K562 (cell line): ENCODE measurements around the gene NLGN4Y. TPM values are rescaled to one million over a fixed set of nuclear protein-coding genes. Genes with fewer than 3 reads are reported as not detected.

Experiments
- ATAC-seq: fragments of 200-7000 bp; cut with Tn5 transposase; 3 replicates; pipeline ENCODE4 v1.9.1; 2020; ENCODE audit warnings: moderate library complexity
- BruUV-seq: library from RNA; stranded (reverse); fragments of 400-500 nt; replicated peaks from 2 replicates; lab custom pipeline; 2021; lab: Mats Ljungman, UMichigan
- CTCF ChIA-PET: fragments of 300-600 bp; formaldehyde crosslinking; extraction: SDS; loops from one replicate; lab custom pipeline; 2021; ENCODE audit warnings: low intra/inter-chr PET ratio; lab: Yijun Ruan, JAX
- POLR2A ChIA-PET: fragments of 300-600, 350-650 bp; sonication (Branson Sonifier 250); formaldehyde crosslinking; extraction: SDS; loops from one replicate; lab custom pipeline; 2021; ENCODE audit warnings: antibody characterized with exemption, inconsistent platforms; lab: Yijun Ruan, JAX
- DNase-seq, 4 experiments: peaks; one replicate each; pipeline versions ENCODE4 v3.0.0 to v3.0.0-alpha.2; 2011 to 2018; ENCODE audit warnings: low spot score in 3 of 4, mixed read lengths in 3 of 4; ENCODE audit errors: extremely low read depth in 1 of 4
- FAIRE-seq: peaks from 2 replicates; lab custom pipeline; 2011; peaks lifted over from hg19 to GRCh38; lab: Jason Lieb, UNC
- H2AFZ ChIP-seq: 2 replicates; pipeline ENCODE4 v1.6.0; 2011; ENCODE audit warnings: low read depth, low read length, control low read depth, inconsistent platforms
- H3K27ac ChIP-seq: fragments of 200-600 bp; 3 replicates; pipeline ENCODE4 v1.8.0; 2011; ENCODE audit warnings: low read depth, mild to moderate bottlenecking, control low read depth, inconsistent platforms, low read length, moderate library complexity, mixed read lengths; ENCODE audit errors: extremely low read depth
- H3K27me3 ChIP-seq, 2 experiments: fragments of 300-600 bp in 1 of 2; 2 replicates in 1 of 2; 3 replicates in 1 of 2; pipeline versions ENCODE4 v1.6.0 to v1.8.0; 2011; ENCODE audit warnings: inconsistent platforms in 2 of 2, low read length in 2 of 2, mild to moderate bottlenecking in 1 of 2, mixed read lengths in 1 of 2, moderate library complexity in 1 of 2; ENCODE audit not compliant: control insufficient read depth in 2 of 2, insufficient read depth in 2 of 2
- H3K36me3 ChIP-seq: fragments of 300-600 bp; 3 replicates; pipeline ENCODE4 v1.8.0; 2011; ENCODE audit warnings: mild to moderate bottlenecking, low read length, inconsistent platforms; ENCODE audit not compliant: control insufficient read depth, insufficient read depth
- H3K4me1 ChIP-seq, 2 experiments: fragments of 200-600 bp in 1 of 2; replicated peaks in 1 of 2; 2 replicates in 1 of 2; 3 replicates in 1 of 2; pipeline versions ENCODE4 v1.5.1 to v1.8.0; 2011; ENCODE audit warnings: inconsistent platforms in 2 of 2, low read length in 2 of 2, mild to moderate bottlenecking in 1 of 2, mixed read lengths in 1 of 2, moderate library complexity in 1 of 2; ENCODE audit not compliant: control insufficient read depth in 2 of 2, insufficient read depth in 2 of 2
- H3K4me2 ChIP-seq: 2 replicates; pipeline ENCODE4 v1.6.1; 2011; ENCODE audit warnings: low read length, control low read depth, inconsistent platforms, mixed read lengths; ENCODE audit not compliant: insufficient read depth
- H3K4me3 ChIP-seq: fragments of 200-600 bp; sonication (generic), shearing (Covaris generic); 2 replicates; pipeline ENCODE4 v1.5.1; 2016; ENCODE audit warnings: control low read depth, inconsistent platforms
- H3K79me2 ChIP-seq: fragments of 200-600 bp; 3 replicates; pipeline ENCODE4 v1.8.0; 2011; ENCODE audit warnings: low read length, inconsistent platforms; ENCODE audit not compliant: control insufficient read depth, insufficient read depth
- H3K9ac ChIP-seq, 2 experiments: 2 replicates each; pipeline versions ENCODE4 v1.6.0 to v1.6.1; 2011; ENCODE audit warnings: low read depth in 2 of 2, low read length in 2 of 2, control low read depth in 1 of 2, inconsistent platforms in 1 of 2, mild to moderate bottlenecking in 1 of 2, mixed read lengths in 1 of 2; ENCODE audit not compliant: insufficient read depth in 1 of 2
- H3K9me1 ChIP-seq: one replicate; pipeline ENCODE4 v1.6.0; 2011; ENCODE audit warnings: inconsistent platforms, mild to moderate bottlenecking, low read length, moderate library complexity; ENCODE audit not compliant: control insufficient read depth, insufficient read depth
- H3K9me3 ChIP-seq: replicated peaks from 2 replicates; pipeline ENCODE4 v1.5.1; 2011; ENCODE audit warnings: low read depth, low read length, inconsistent platforms; ENCODE audit not compliant: control insufficient read depth, insufficient read depth
- H4K20me1 ChIP-seq: replicated peaks from 2 replicates; pipeline ENCODE4 v1.6.1; 2011; ENCODE audit warnings: low read length, inconsistent platforms, mixed read lengths; ENCODE audit not compliant: control insufficient read depth, insufficient read depth
- CEBPG ChIP-seq, 3 experiments: fragments of 200-800 bp in 1 of 3; sonication (Bioruptor generic) in 1 of 3; sonication (generic) in 1 of 3; formaldehyde crosslinking in 1 of 3; IDR thresholded peaks in 2 of 3; conservative IDR thresholded peaks in 1 of 3; 2 replicates each; pipeline versions ENCODE4 v1.6.1 to v1.8.0; 2016 to 2022; ENCODE audit warnings: missing compliant biosample characterization in 2 of 3, missing genetic modification characterization in 2 of 3, mild to moderate bottlenecking in 1 of 3, missing genetic modification reagents in 1 of 3
- EP300 ChIP-seq: IDR thresholded peaks from 2 replicates; pipeline ENCODE4 v1.6.1; 2012; ENCODE audit warnings: low read length, improper control_type of control experiment
- HMG20B ChIP-seq: fragments of 250-450 bp; sonication (Bioruptor Pico); IDR thresholded peaks from 2 replicates; pipeline ENCODE4 v1.5.0; 2021; ENCODE audit warnings: mild to moderate bottlenecking
- NRF1 ChIP-seq, 2 experiments: fragments of 450-650 bp; IDR thresholded peaks in 1 of 2; conservative IDR thresholded peaks in 1 of 2; 2 replicates each; pipeline ENCODE4 v1.6.1; 2014; ENCODE audit warnings: mild to moderate bottlenecking in 2 of 2
- OTX1 ChIP-seq: fragments of 450-650 bp; formaldehyde crosslinking; IDR thresholded peaks from 2 replicates; pipeline ENCODE4 v1.4.0; 2022; ENCODE audit warnings: mild to moderate bottlenecking
- PURB ChIP-seq: sonication (generic); formaldehyde crosslinking; IDR thresholded peaks from 2 replicates; pipeline ENCODE4 v1.9.0; 2021; ENCODE audit warnings: low read depth, mild to moderate bottlenecking, missing genetic modification reagents
- RAD51 ChIP-seq: fragments of 450-650 bp; IDR thresholded peaks from 2 replicates; pipeline ENCODE4 v1.7.1; 2016; ENCODE audit warnings: low read depth, mild to moderate bottlenecking, borderline replicate concordance
- RBM39 ChIP-seq: fragments of 200-400 bp; formaldehyde crosslinking; optimal IDR thresholded peaks from 2 replicates; pipeline ENCODE3; 2018; ENCODE audit warnings: low read depth, low read length
- TRIM24 ChIP-seq, 2 experiments: fragments of 450-650 bp; IDR thresholded peaks; 2 replicates each; pipeline ENCODE4 v1.6.1; 2016
- ZFP91 ChIP-seq: sonication (generic); formaldehyde crosslinking; IDR thresholded peaks from 2 replicates; pipeline ENCODE4 v1.8.0; 2022; ENCODE audit warnings: mild to moderate bottlenecking, missing genetic modification reagents
- ZNF121 ChIP-seq: sonication (generic); formaldehyde crosslinking; conservative IDR thresholded peaks from 2 replicates; pipeline ENCODE4 v1.8.0; 2022; ENCODE audit warnings: missing genetic modification reagents
- ZNF280A ChIP-seq: fragments of 450-650 bp; IDR thresholded peaks from 2 replicates; pipeline ENCODE4 v1.6.1; 2018; ENCODE audit warnings: mild to moderate bottlenecking, low read depth; ENCODE audit not compliant: partially characterized antibody
- ZNF589 ChIP-seq: fragments of 200-800 bp; sonication (Bioruptor generic); IDR thresholded peaks from 2 replicates; pipeline ENCODE4 v1.6.1; 2016; ENCODE audit warnings: low read depth, missing genetic modification characterization, missing compliant biosample characterization
- WGBS: fragments of 100-300 bp; shearing (Covaris generic); methylation state at CpG from one replicate; pipeline ENCODE4 v1.1.6; 2016; ENCODE audit warnings: low coverage, mixed read lengths; ENCODE audit not compliant: insufficient coverage; ENCODE audit errors: missing lambda C conversion rate; 5-methylcytosine and 5-hydroxymethylcytosine counted together
- in situ Hi-C: fragments of 300-500 bp; cut with MboI; formaldehyde crosslinking; loops from 4 replicates; pipeline ENCODE4 v1.15.0; 2018; ENCODE audit warnings: inconsistent platforms, mixed read lengths
- intact Hi-C: fragments of 100-400 bp; cut with micrococcal nuclease; formaldehyde crosslinking; loops from 2 replicates; pipeline ENCODE4 v1.14.2; 2022
- polyA plus RNA-seq, 8 experiments: library from polyadenylated mRNA; depleted of rRNA in 4 of 8; stranded (reverse) in 5 of 8; unstranded in 3 of 8; fragments of >200 nt; fragmentation: Nextera tagmentation in 2 of 8; fragmentation: Illumina TruSeq in 1 of 8; extraction: Ambion mirVana in 2 of 8; extraction: Trizol in 1 of 8; gene quantifications; 2 replicates each; pipeline versions ENCODE4 v1.2.1 to v1.2.3, GENCODE V29; 2011 to 2014; ENCODE audit warnings: inconsistent platforms in 1 of 8, missing spikeins in 1 of 8
- total RNA-seq, 7 experiments: library from RNA; depleted of rRNA in 6 of 7; stranded (reverse); fragments of >200 nt in 6 of 7; fragmentation: Illumina TruSeq in 2 of 7; extraction: Trizol in 2 of 7; gene quantifications; 2 replicates each; pipeline versions ENCODE4 v1.2.1 to v1.2.3, GENCODE V29; 2011 to 2021; ENCODE audit warnings: low replicate concordance in 1 of 7
- TF ChIP-seq, protein P1 (sequence below): fragments of 250-450 bp; sonication (Bioruptor Pico); IDR thresholded peaks from 2 replicates; pipeline ENCODE4 v1.4.0; 2020; ENCODE audit warnings: mild to moderate bottlenecking, moderate library complexity, borderline replicate concordance
- TF ChIP-seq, protein P2 (sequence below): fragments of 250-450 bp; sonication (Bioruptor Pico); IDR thresholded peaks from 2 replicates; pipeline ENCODE4 v1.9.0; 2021; ENCODE audit warnings: mild to moderate bottlenecking

NLGN4Y gene
- total and polyA plus RNA-seq, 9 of the 15 experiments (the other 6 are each of a cell fraction or from before 2014, with no cell fraction given) = not detected

- TF ChIP-seq, protein P1, sequence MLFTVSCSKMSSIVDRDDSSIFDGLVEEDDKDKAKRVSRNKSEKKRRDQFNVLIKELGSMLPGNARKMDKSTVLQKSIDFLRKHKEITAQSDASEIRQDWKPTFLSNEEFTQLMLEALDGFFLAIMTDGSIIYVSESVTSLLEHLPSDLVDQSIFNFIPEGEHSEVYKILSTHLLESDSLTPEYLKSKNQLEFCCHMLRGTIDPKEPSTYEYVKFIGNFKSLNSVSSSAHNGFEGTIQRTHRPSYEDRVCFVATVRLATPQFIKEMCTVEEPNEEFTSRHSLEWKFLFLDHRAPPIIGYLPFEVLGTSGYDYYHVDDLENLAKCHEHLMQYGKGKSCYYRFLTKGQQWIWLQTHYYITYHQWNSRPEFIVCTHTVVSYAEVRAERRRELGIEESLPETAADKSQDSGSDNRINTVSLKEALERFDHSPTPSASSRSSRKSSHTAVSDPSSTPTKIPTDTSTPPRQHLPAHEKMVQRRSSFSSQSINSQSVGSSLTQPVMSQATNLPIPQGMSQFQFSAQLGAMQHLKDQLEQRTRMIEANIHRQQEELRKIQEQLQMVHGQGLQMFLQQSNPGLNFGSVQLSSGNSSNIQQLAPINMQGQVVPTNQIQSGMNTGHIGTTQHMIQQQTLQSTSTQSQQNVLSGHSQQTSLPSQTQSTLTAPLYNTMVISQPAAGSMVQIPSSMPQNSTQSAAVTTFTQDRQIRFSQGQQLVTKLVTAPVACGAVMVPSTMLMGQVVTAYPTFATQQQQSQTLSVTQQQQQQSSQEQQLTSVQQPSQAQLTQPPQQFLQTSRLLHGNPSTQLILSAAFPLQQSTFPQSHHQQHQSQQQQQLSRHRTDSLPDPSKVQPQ (CRISPR knock-in tag) = no peak
- TF ChIP-seq PURB (CRISPR knock-in tag) = no peak
- no peak for TF ChIP-seq ZNF121 (CRISPR knock-in tag)
- TF ChIP-seq NRF1 (conservative IDR thresholded peaks at IDR 0.05 in 1 of 2, IDR thresholded peaks at IDR 0.05 in 1 of 2) = no peak
- no peak for TF ChIP-seq RBM39
- no peak for TF ChIP-seq CEBPG (CRISPR knock-in tag; IDR thresholded peaks at IDR 0.05)
- no peak for TF ChIP-seq CEBPG (tag; conservative IDR thresholded peaks at IDR 0.05 in 1 of 2, IDR thresholded peaks at IDR 0.05 in 1 of 2)
Observed at GRCh38 chrY:14525315-14525714, 986 bp downstream of the NLGN4Y start (continued).

DNA sequence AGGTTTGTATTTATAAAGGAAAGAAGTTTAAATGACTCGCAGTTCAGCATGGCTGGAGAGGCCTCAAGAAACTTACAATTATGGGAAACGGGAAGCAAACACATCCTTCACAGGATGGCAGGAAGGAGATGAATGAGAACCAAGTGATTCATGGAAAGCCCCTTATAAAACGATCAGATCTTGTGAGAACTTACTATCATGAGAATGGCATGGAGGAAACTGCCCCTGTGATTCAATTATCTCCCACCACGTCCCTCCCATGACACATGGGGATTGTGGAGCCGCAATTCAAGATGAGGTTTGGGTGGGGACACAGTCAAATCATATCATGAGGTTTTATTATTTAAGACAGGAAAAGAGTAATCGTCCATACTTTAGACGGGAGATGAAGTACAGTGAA, 4.0 kb downstream of the NLGN4Y start:
- Histone ChIP-seq H4K20me1 (no peaks in the 10 kb centered on the region), H3K36me3 (no peaks in the 10 kb centered on the region), H3K9me1 (no peaks in the 10 kb centered on the region), H3K4me2 (no peak overlapping the region), H3K9ac (no peak overlapping the region), H3K79me2 (no peaks in the 10 kb centered on the region), H3K4me1 (no peaks in the 10 kb centered on the region), H3K4me3 (no peak overlapping the region), H3K27me3 (no peaks in the 10 kb centered on the region), H3K27ac (no peak overlapping the region), H2AFZ (no peak overlapping the region), H3K9me3 (no peaks in the 10 kb centered on the region)
- ATAC-seq = no peak
- FAIRE-seq = no peak
- no peak for DNase-seq
- WGBS = no CpG with 5 or more reads among the region's 7 CpGs
- no TSS peak for BruUV-seq
- intact Hi-C loops (no loop called here), in situ Hi-C loops (no loop called here)
- CTCF ChIA-PET = no interaction called here
- POLR2A ChIA-PET = no interaction called here
- TF ChIP-seq EP300 (no peak), ZNF589 (CRISPR knock-in tag) (no peak), OTX1 (CRISPR knock-in tag) (no peak), ZFP91 (CRISPR knock-in tag) (no peak), ZNF280A (no peak), TRIM24 (IDR thresholded peaks at IDR 0.05) (no peak), HMG20B (CRISPR knock-in tag) (no peak), RAD51 (no peak)
- TF ChIP-seq, protein P2, sequence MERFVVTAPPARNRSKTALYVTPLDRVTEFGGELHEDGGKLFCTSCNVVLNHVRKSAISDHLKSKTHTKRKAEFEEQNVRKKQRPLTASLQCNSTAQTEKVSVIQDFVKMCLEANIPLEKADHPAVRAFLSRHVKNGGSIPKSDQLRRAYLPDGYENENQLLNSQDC = no peak
